NCI-H2196 (cell line): ENCODE measurements around the gene AQP11.

Source experiments
- DNase-seq: peaks from one replicate; lab custom pipeline; 2025; ENCODE audit not compliant: unreplicated experiment; lab: John Stamatoyannopoulos, UW

AQP11 gene

DNA sequence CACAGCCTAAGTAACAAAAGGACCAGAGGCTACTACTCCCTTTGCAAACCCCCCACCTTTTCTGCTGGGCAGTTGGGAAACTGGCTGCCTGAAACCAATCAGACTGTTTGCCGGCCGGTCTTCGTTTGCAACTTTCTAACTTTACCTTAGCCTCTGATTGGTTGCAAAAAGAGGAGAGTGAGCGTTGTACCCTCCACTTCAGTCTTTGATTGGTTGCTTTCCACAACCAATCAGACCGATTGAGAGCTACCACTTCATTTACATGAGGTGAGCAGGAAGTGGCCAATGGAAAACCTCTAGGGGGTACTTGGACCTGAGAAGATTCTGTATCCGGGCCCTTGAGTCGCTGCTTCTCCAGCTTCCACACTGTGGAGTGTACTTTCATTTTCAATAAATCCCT, 66.6 kb downstream of the AQP11 start:
- no peak for DNase-seq

DNA sequence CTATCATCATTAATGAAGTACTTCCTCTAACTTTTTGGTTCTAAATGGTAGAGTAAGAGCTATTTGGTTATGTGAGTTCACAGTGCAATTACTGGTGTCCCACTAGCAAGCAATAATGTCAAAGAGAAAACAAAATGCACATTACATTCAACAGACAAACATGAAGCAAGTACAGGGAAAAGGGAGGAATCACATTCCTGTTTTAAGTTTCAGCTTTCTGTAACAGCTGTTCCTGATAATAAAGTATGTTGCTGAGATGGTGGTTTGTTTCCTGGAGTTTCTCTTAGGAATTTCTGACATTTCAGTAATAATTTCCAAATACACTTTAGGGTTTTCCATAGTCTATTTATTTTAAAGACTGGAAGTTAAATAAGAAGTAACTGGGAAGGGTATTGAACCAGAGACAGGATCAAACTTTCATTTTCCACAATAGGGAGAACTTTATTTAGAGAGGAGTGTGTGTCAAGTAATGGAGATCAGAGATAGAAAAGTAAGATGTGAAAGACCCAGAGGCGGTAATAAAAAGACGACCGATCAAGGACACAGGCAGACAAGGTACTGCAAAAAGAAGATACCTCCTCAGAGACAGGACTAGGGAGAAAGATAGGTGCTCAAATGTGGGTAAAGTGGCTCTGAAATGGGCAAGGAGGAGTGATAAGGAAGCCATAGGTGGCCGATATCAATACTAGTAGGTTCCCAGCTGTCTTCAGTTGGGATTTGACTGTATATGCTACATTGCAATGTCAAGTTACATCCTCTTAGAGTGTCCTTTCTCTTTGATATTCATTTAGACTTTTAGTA, 68.7 kb downstream of the AQP11 start:
- DNase-seq = no peak
